Ishikawa (cell line): ENCODE results near the gene SNTG2.

Experiments
- CEBPB ChIP-seq: IDR thresholded peaks from 2 replicates; pipeline ENCODE4 v1.6.1; 2012
- CREB1 ChIP-seq: IDR thresholded peaks from 2 replicates; pipeline ENCODE4 v1.6.1; 2012; ENCODE audit warnings: low read depth
- EGR1 ChIP-seq: IDR thresholded peaks from 2 replicates; pipeline ENCODE4 v1.6.1; 2012
- EP300 ChIP-seq: IDR thresholded peaks from 2 replicates; pipeline ENCODE4 v1.6.1; 2012; ENCODE audit warnings: borderline replicate concordance
- FOXM1 ChIP-seq: IDR thresholded peaks from 2 replicates; pipeline ENCODE4 v1.6.1; 2012; ENCODE audit warnings: low read depth, borderline replicate concordance
- MAX ChIP-seq: IDR thresholded peaks from 2 replicates; pipeline ENCODE4 v1.6.1; 2012
- NFIC ChIP-seq: IDR thresholded peaks from 2 replicates; pipeline ENCODE4 v1.6.1; 2012
- RAD21 ChIP-seq: IDR thresholded peaks from 2 replicates; pipeline ENCODE4 v1.6.1; 2012; ENCODE audit warnings: low read depth
- REST ChIP-seq: IDR thresholded peaks from 2 replicates; pipeline ENCODE4 v1.6.1; 2012; ENCODE audit warnings: low read depth, mild to moderate bottlenecking
- TAF1 ChIP-seq: IDR thresholded peaks from 2 replicates; pipeline ENCODE4 v1.6.1; 2012; ENCODE audit warnings: low read depth, mild to moderate bottlenecking
- TCF12 ChIP-seq: IDR thresholded peaks from 2 replicates; pipeline ENCODE4 v1.6.1; 2012; ENCODE audit warnings: low read depth
- TEAD4 ChIP-seq: IDR thresholded peaks from 2 replicates; pipeline ENCODE4 v1.6.1; 2012
- YY1 ChIP-seq: IDR thresholded peaks from 2 replicates; pipeline ENCODE4 v1.6.1; 2012; ENCODE audit warnings: low read depth
- ZBTB7A ChIP-seq: IDR thresholded peaks from 2 replicates; pipeline ENCODE4 v1.6.1; 2012; ENCODE audit warnings: low read depth
- TF ChIP-seq, protein P1 (sequence below): IDR thresholded peaks from 2 replicates; pipeline ENCODE4 v1.6.1; 2012

The SNTG2 gene

GRCh38 chr2:1262609-1263008 is 312.0 kb downstream of the SNTG2 start:
- TF ChIP-seq, protein P1, sequence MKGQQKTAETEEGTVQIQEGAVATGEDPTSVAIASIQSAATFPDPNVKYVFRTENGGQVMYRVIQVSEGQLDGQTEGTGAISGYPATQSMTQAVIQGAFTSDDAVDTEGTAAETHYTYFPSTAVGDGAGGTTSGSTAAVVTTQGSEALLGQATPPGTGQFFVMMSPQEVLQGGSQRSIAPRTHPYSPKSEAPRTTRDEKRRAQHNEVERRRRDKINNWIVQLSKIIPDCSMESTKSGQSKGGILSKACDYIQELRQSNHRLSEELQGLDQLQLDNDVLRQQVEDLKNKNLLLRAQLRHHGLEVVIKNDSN = no peak
- TF ChIP-seq CREB1 (no peak), FOXM1 (no peak), RAD21 (no peak), CEBPB (no peak), TCF12 (no peak), ZBTB7A (no peak), EGR1 (no peak), NFIC (no peak), MAX (no peak), TAF1 (no peak), TEAD4 (no peak), EP300 (no peak)

GRCh38 chr2:1265454-1265853 is 314.8 kb downstream of the SNTG2 start:
- no peak for TF ChIP-seq ZBTB7A
- no peak for TF ChIP-seq CREB1
- no peak for TF ChIP-seq EGR1
- TF ChIP-seq TCF12 = no peak
- no peak for TF ChIP-seq MAX
- no peak for TF ChIP-seq REST
- TF ChIP-seq EP300 = no peak
- TF ChIP-seq YY1 = no peak
- no peak for TF ChIP-seq NFIC
- TF ChIP-seq TAF1 = no peak
- TF ChIP-seq CEBPB = no peak
- TF ChIP-seq FOXM1 = no peak
- TF ChIP-seq, protein P1 = no peak
- TF ChIP-seq TEAD4 = no peak
- TF ChIP-seq RAD21 = no peak

DNA sequence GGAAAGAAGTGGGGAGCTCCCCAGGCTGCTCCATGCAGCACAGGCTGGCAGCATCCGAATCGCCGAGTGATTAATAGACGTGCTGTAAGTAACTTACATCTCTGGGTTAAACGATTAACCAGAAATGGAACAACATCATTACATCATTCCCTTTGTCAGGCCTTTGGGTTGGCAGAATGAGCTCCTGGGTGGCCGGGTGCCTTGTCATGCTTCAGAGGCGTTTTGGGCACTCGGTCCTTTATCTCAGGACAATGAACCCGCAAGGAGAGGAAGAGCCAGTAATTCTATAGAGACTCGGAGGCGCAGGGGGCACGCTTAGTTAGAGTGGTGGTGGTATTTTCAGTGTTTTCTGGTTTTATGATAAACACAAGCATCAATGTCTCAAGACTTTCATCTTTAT is 315.7 kb downstream of the SNTG2 start:
- no peak for TF ChIP-seq TCF12
- no peak for TF ChIP-seq TAF1
- no peak for TF ChIP-seq EGR1
- TF ChIP-seq CEBPB = no peak
- no peak for TF ChIP-seq FOXM1
- TF ChIP-seq, protein P1 = no peak
- TF ChIP-seq NFIC = no peak
- no peak for TF ChIP-seq EP300
- TF ChIP-seq YY1 = no peak
- TF ChIP-seq REST = no peak
- no peak for TF ChIP-seq CREB1
- no peak for TF ChIP-seq RAD21
- no peak for TF ChIP-seq MAX
- TF ChIP-seq TEAD4 = no peak

DNA sequence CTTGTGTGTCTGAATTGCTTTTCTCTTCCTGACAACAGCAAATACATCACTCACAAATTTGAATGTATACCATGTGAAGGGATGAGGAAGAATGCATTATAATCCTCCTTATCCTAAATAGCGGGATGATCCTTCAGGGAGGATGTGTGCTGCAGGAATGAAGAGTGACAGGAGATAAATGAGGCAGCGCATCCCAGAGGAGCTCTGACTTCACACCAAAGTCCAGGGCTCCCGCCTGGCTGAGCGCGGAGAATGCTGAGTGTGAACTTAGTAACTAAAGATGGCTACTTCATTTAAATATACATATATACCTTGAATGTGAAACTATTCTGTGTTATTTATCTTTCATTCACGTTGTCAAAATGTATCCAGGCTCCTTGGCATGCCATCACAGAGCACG is 317.4 kb downstream of the SNTG2 start:
- no peak for TF ChIP-seq EP300
- no peak for TF ChIP-seq TEAD4
- no peak for TF ChIP-seq EGR1
- TF ChIP-seq TCF12 = no peak
- no peak for TF ChIP-seq FOXM1
- TF ChIP-seq TAF1 = no peak
- no peak for TF ChIP-seq NFIC
- TF ChIP-seq, protein P1 = no peak

DNA sequence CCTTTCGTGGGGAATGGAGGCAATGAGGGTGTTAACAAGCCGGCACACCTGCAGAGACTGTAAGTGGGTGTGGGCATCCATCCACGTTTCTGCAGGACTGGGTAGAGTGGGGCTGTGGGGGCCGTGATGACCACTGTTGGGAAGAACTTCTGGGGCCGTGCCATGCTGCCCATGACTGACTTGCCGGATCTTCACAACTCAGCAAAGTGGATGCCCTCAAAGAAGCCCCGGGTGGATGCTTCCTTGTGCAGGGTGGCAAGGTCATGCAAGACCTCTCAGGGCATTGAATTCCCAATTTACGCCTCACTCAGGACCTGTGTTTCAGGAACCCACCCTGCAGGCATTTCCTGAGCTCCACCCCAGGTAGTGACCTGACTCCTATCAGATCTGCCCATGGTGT is 319.2 kb downstream of the SNTG2 start:
- TF ChIP-seq YY1 (no peak), TAF1 (no peak)
